Measurements from ENCODE around the gene TRPM7. TPM values are rescaled to one million over a fixed set of nuclear protein-coding genes. Genes with fewer than 3 reads are reported as not detected.

The TRPM7 gene
- total and polyA plus RNA-seq, 4 donors: 6.3 to 81.1 (median 24.0) TPM

- Histone ChIP-seq H3K27me3 (ENCODE audit: control insufficient read depth in 4 of 4, insufficient read depth in 4 of 4, low read length in 3 of 4) (no peaks in the 10 kb centered on the region), H3K9me3 (ENCODE audit: control insufficient read depth in 4 of 4, low read length in 3 of 4) (no peaks in the 10 kb centered on the region), H3K36me3 (ENCODE audit: control insufficient read depth in 4 of 4, insufficient read depth in 3 of 4, low read depth in 1 of 4, low read length in 3 of 4) (peaks cover 5 to 16% (median 15%) of the 10 kb centered on the region in 4 donors), H3K27ac (ENCODE audit: low read depth in 1 of 2, low read length in 2 of 2) (no peak overlapping the region), H3K4me3 (ENCODE audit: low read depth in 1 of 3, low read length in 3 of 3) (no peak overlapping the region), H3K4me1 (ENCODE audit: control insufficient read depth in 4 of 4, insufficient read depth in 4 of 4, low read length in 3 of 4) (peaks cover 5 to 17% (median 11%) of the 10 kb centered on the region in 4 donors), H3K9ac (ENCODE audit: low read depth in 1 of 2, low read length in 2 of 2) (no peak overlapping the region)
- 94% methylated on average over 5 of the region's 5 CpGs for WGBS
- DNase-seq (ENCODE audit: low spot score): no peak
- TF ChIP-seq JUND (IDR thresholded peaks at IDR 0.05) (no peak), SP1 (IDR thresholded peaks at IDR 0.05) (no peak), CTCF (IDR thresholded peaks at IDR 0.05; ENCODE audit: low read depth, low read length, missing input control) (no peak), NR2F2 (IDR thresholded peaks at IDR 0.05) (no peak), GABPA (IDR thresholded peaks at IDR 0.05 in 1 of 2, conservative IDR thresholded peaks at IDR 0.05 in 1 of 2) (no peak), ATF3 (IDR thresholded peaks at IDR 0.05) (no peak), REST (IDR thresholded peaks at IDR 0.05) (no peak), MAX (IDR thresholded peaks at IDR 0.05) (no peak), YY1 (IDR thresholded peaks at IDR 0.05) (no peak), HNF4A (conservative IDR thresholded peaks at IDR 0.05) (no peak), ZBTB33 (IDR thresholded peaks at IDR 0.05) (no peak), RXRA (IDR thresholded peaks at IDR 0.05) (no peak), FOXA1 (IDR thresholded peaks at IDR 0.05) (no peak), RAD21 (IDR thresholded peaks at IDR 0.05) (no peak), TAF1 (conservative IDR thresholded peaks at IDR 0.05) (no peak), EGR1 (IDR thresholded peaks at IDR 0.05; ENCODE audit: low read depth in 2 of 2) (no peak), HNF4G (IDR thresholded peaks at IDR 0.05) (no peak), FOXA2 (IDR thresholded peaks at IDR 0.05) (no peak)
These were observed 20.7 kb downstream of the TRPM7 start for GRCh38 chr15:50665938-50666337.

Data from liver (tissue), 9 donors.